HCT116 (cell line): Measurements from ENCODE around the gene ITPR2. TPM values are rescaled to one million over a fixed set of nuclear protein-coding genes. Genes with fewer than 3 reads are reported as not detected.

Experiments used
- ATAC-seq: fragments of 200-7000 bp; cut with Tn5 transposase; 2 replicates; pipeline ENCODE4 v1.9.1; 2020; ENCODE audit warnings: mild to moderate bottlenecking, moderate library complexity
- BruUV-seq: library from RNA; stranded (reverse); fragments of 400-500 nt; replicated peaks from 2 replicates; lab custom pipeline; 2021; lab: Mats Ljungman, UMichigan
- CTCF ChIA-PET: fragments of 300-600 bp; sonication (Branson Sonifier 250); formaldehyde crosslinking; loops from one replicate; lab custom pipeline; 2021; ENCODE audit warnings: antibody characterized with exemption; lab: Charles Lee
- POLR2A ChIA-PET: fragments of 300-600, 350-600 bp; sonication (Branson Sonifier 250); formaldehyde crosslinking; loops from one replicate; lab custom pipeline; 2021; ENCODE audit warnings: antibody characterized with exemption; lab: Charles Lee
- RAD21 ChIA-PET, 2 experiments: fragments of 300-600 bp; sonication (Branson Sonifier 250); formaldehyde crosslinking; loops; one replicate each; lab custom pipeline; 2023; ENCODE audit warnings: low total read pairs in 2 of 2; ENCODE audit not compliant: uncharacterized antibody in 2 of 2, unreplicated experiment in 2 of 2, low non-redundant PET in 1 of 2; lab: Charles Lee
- DNase-seq: peaks from one replicate; pipeline ENCODE4 v3.0.0-alpha.2; 2010; ENCODE audit warnings: low read depth, low spot score
- H2AFZ ChIP-seq: fragments of 200-600 bp; shearing (Covaris generic), sonication (generic); 2 replicates; pipeline ENCODE4 v1.6.1; 2017; ENCODE audit warnings: low read depth, mixed run types, mixed read lengths, antibody characterized with exemption, low read length; ENCODE audit not compliant: poor library complexity, severe bottlenecking
- H3K27ac ChIP-seq: 2 replicates; pipeline ENCODE4 v1.5.1; 2012; ENCODE audit warnings: low read depth, low read length
- H3K27me3 ChIP-seq: fragments of 200-600 bp; sonication (generic); 2 replicates; pipeline ENCODE4 v1.6.1; 2016; ENCODE audit warnings: mixed run types, low read length, mixed read lengths; ENCODE audit not compliant: insufficient read depth
- H3K36me3 ChIP-seq, 2 experiments: fragments of 200-500 bp in 1 of 2; fragments of 200-600 bp in 1 of 2; sonication (Bioruptor generic) in 1 of 2; sonication (generic) in 1 of 2; 2 replicates each; pipeline versions ENCODE4 v1.5.1 to v1.6.1; 2014 to 2016; ENCODE audit warnings: low read length in 2 of 2, inconsistent platforms in 1 of 2, mixed read lengths in 1 of 2, mixed run types in 1 of 2; ENCODE audit not compliant: insufficient read depth in 2 of 2, control insufficient read depth in 1 of 2
- H3K4me1 ChIP-seq, 2 experiments: fragments of 200-600 bp in 1 of 2; sonication (generic) in 1 of 2; 2 replicates each; pipeline versions ENCODE4 v1.5.1 to v1.6.1; 2012 to 2017; ENCODE audit warnings: low read length in 2 of 2, inconsistent platforms in 1 of 2, mild to moderate bottlenecking in 1 of 2, mixed read lengths in 1 of 2, mixed run types in 1 of 2, moderate library complexity in 1 of 2; ENCODE audit not compliant: insufficient read depth in 2 of 2, control insufficient read depth in 1 of 2
- H3K4me2 ChIP-seq: fragments of 200-600 bp; sonication (generic); 2 replicates; pipeline ENCODE4 v1.6.1; 2017; ENCODE audit warnings: mixed run types, low read length, mixed read lengths
- H3K4me3 ChIP-seq, 2 experiments: fragments of 200-600 bp in 1 of 2; sonication (generic) in 1 of 2; replicated peaks in 1 of 2; 2 replicates each; pipeline ENCODE4 v1.5.1; 2011 to 2016; ENCODE audit warnings: low read length in 2 of 2, control low read depth in 1 of 2, low read depth in 1 of 2, mild to moderate bottlenecking in 1 of 2, mixed read lengths in 1 of 2, mixed run types in 1 of 2
- H3K79me2 ChIP-seq: fragments of 200-600 bp; sonication (generic); 2 replicates; pipeline ENCODE4 v1.6.1; 2017; ENCODE audit warnings: mild to moderate bottlenecking, mixed run types, low read length, moderate library complexity, mixed read lengths; ENCODE audit not compliant: insufficient read depth
- H3K9ac ChIP-seq: fragments of 200-600 bp; sonication (generic); 2 replicates; pipeline ENCODE4 v1.6.1; 2016; ENCODE audit warnings: low read length, mixed read lengths
- H3K9me2 ChIP-seq: fragments of 200-600 bp; sonication (generic), shearing (Covaris generic); 2 replicates; pipeline ENCODE4 v1.6.1; 2017; ENCODE audit warnings: mixed run types, mild to moderate bottlenecking, moderate library complexity; ENCODE audit not compliant: insufficient read depth
- H3K9me3 ChIP-seq, 2 experiments: fragments of 200-500 bp in 1 of 2; fragments of 200-600 bp in 1 of 2; sonication (Bioruptor generic) in 1 of 2; sonication (generic) in 1 of 2; 2 replicates each; pipeline ENCODE4 v1.6.1; 2014 to 2017; ENCODE audit warnings: low read length in 2 of 2, mixed read lengths in 2 of 2, inconsistent platforms in 1 of 2, low read depth in 1 of 2, mild to moderate bottlenecking in 1 of 2, mixed run types in 1 of 2, moderate library complexity in 1 of 2; ENCODE audit not compliant: control insufficient read depth in 1 of 2, insufficient read depth in 1 of 2
- H4K20me1 ChIP-seq: fragments of 200-600 bp; sonication (generic), shearing (Covaris generic); 2 replicates; pipeline ENCODE4 v1.6.1; 2017; ENCODE audit warnings: mixed run types, mild to moderate bottlenecking, moderate library complexity; ENCODE audit not compliant: insufficient read depth
- CBX3 ChIP-seq: IDR thresholded peaks from 2 replicates; pipeline ENCODE4 v1.6.1; 2012; ENCODE audit warnings: low read depth
- CEBPB ChIP-seq: IDR thresholded peaks from 2 replicates; pipeline ENCODE4 v1.6.1; 2012; ENCODE audit warnings: low read depth
- EGR1 ChIP-seq: IDR thresholded peaks from 2 replicates; pipeline ENCODE4 v1.6.1; 2012; ENCODE audit warnings: low read depth
- ELF1 ChIP-seq: IDR thresholded peaks from 2 replicates; pipeline ENCODE4 v1.6.1; 2012; ENCODE audit warnings: low read depth, borderline replicate concordance
- EZH2 ChIP-seq: fragments of 200-600 bp; sonication (generic); IDR thresholded peaks from 2 replicates; pipeline ENCODE4 v1.6.1; 2017; ENCODE audit warnings: antibody characterized with exemption, mixed run types
- FOSL1 ChIP-seq: IDR thresholded peaks from 2 replicates; pipeline ENCODE4 v1.6.1; 2012; ENCODE audit warnings: low read depth
- JUND ChIP-seq: IDR thresholded peaks from 2 replicates; pipeline ENCODE4 v1.6.1; 2012
- POLR2AphosphoS5 ChIP-seq: IDR thresholded peaks from 2 replicates; pipeline ENCODE4 v1.6.1; 2011; ENCODE audit warnings: mild to moderate bottlenecking, low read depth, low read length, moderate library complexity
- SIN3A ChIP-seq: IDR thresholded peaks from 2 replicates; pipeline ENCODE4 v1.6.1; 2012; ENCODE audit warnings: low read depth
- ZFX ChIP-seq: fragments of 450-650 bp; IDR thresholded peaks from 2 replicates; pipeline ENCODE4 v1.6.1; 2017
- ZNF274 ChIP-seq: fragments of 200-500 bp; sonication (Bioruptor generic); IDR thresholded peaks from 2 replicates; pipeline ENCODE4 v1.6.1; 2014; ENCODE audit warnings: mild to moderate bottlenecking, low read depth, low read length, inconsistent platforms
- intact Hi-C: fragments of 100-400 bp; cut with micrococcal nuclease; formaldehyde crosslinking; loops from 2 replicates; pipeline ENCODE4 v1.10.0; 2022
- total RNA-seq: library from RNA; stranded (reverse); gene quantifications from one replicate; pipeline ENCODE4 v1.2.1, GENCODE V29; 2021; ENCODE audit not compliant: unreplicated experiment
- TF ChIP-seq, protein P1 (sequence below): IDR thresholded peaks from 2 replicates; pipeline ENCODE4 v1.6.1; 2011; ENCODE audit warnings: mild to moderate bottlenecking, low read length, moderate library complexity; ENCODE audit not compliant: insufficient replicate concordance; ENCODE audit errors: extremely low read depth
- TF ChIP-seq, protein P2 (sequence below): IDR thresholded peaks from 2 replicates; pipeline ENCODE4 v1.6.1; 2012; ENCODE audit warnings: low read depth
- TF ChIP-seq, protein P3 (sequence below): IDR thresholded peaks from 2 replicates; pipeline ENCODE4 v1.6.1; 2012

The ITPR2 gene
- total RNA-seq, 1 experiment from 2014 or later = 6.5 TPM

DNA sequence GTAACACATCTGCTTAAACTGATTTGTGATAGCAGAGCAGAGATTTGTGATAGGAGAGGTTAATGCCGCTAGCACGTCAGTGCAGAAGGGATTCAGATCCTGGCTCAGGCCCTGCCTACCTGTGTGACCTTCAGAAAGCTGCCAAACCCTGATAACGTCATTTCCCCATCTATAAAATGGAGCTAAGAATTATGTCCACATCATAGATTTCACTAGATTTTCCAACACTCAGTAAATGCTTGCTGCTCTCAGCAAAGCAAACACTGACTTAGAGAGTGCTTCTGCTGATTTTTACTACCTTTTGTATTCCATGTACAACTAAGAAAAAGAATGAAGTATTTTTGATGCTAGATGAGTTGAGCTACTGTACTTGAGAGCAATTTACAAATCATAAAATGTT, 261.4 kb downstream of the ITPR2 start:
- H3K9ac ChIP-seq = no peak overlapping the region
- POLR2A ChIA-PET = no interaction called here
- TF ChIP-seq, protein P1, sequence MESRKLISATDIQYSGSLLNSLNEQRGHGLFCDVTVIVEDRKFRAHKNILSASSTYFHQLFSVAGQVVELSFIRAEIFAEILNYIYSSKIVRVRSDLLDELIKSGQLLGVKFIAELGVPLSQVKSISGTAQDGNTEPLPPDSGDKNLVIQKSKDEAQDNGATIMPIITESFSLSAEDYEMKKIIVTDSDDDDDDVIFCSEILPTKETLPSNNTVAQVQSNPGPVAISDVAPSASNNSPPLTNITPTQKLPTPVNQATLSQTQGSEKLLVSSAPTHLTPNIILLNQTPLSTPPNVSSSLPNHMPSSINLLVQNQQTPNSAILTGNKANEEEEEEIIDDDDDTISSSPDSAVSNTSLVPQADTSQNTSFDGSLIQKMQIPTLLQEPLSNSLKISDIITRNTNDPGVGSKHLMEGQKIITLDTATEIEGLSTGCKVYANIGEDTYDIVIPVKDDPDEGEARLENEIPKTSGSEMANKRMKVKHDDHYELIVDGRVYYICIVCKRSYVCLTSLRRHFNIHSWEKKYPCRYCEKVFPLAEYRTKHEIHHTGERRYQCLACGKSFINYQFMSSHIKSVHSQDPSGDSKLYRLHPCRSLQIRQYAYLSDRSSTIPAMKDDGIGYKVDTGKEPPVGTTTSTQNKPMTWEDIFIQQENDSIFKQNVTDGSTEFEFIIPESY = no peak
- TF ChIP-seq EZH2 = no peak
- no peak for TF ChIP-seq EGR1
- no peak for TF ChIP-seq SIN3A
- H4K20me1 ChIP-seq = no peaks in the 10 kb centered on the region
- RAD21 ChIA-PET = no interaction called here
- no TSS peak for BruUV-seq
- ATAC-seq (no peak), DNase-seq (no peak)
- no peak overlapping the region for H2AFZ ChIP-seq
- H3K79me2 ChIP-seq = no peaks in the 10 kb centered on the region
- H3K36me3 ChIP-seq = no peaks in the 10 kb centered on the region
- no peaks in the 10 kb centered on the region for H3K9me3 ChIP-seq
- no peak overlapping the region for H3K4me2 ChIP-seq
- H3K4me1 ChIP-seq = no peaks in the 10 kb centered on the region
- no peak overlapping the region for H3K4me3 ChIP-seq
- CTCF ChIA-PET = no interaction called here
- intact Hi-C loops = no loop called here
- no peaks in the 10 kb centered on the region for H3K27me3 ChIP-seq
- H3K9me2 ChIP-seq = no peaks in the 10 kb centered on the region
- no peak overlapping the region for H3K27ac ChIP-seq

DNA sequence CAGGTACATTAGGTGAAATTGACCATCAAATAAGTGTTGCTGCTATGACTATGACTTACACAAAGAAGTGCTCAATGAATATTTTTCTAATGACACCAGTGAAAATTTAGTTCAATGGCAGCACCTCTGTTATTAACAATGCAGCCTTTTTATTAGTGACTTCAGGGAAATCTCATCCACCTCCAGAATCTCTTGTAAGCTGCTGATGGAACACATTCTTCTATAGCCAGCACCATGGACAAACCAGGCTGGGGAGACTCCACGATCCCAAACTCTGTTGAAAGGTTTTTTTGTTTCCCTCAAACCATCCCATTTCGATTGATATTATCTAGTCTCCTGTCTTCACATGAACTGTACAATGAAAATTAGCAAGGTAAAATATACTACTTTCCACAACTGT, 265.9 kb downstream of the ITPR2 start:
- ChIA-PET POLR2A (no interaction called here), RAD21 (no interaction called here), CTCF (no interaction called here)
- H3K9me3 ChIP-seq = no peaks in the 10 kb centered on the region
- DNase-seq = no peak
- no TSS peak for BruUV-seq
- no peak overlapping the region for H3K4me3 ChIP-seq
- no peak overlapping the region for H3K9ac ChIP-seq
- no peak overlapping the region for H3K27ac ChIP-seq
- intact Hi-C loops = no loop called here
- no peaks in the 10 kb centered on the region for H3K79me2 ChIP-seq
- no peak overlapping the region for H2AFZ ChIP-seq
- ATAC-seq = no peak
- no peaks in the 10 kb centered on the region for H3K9me2 ChIP-seq
- H3K4me2 ChIP-seq = no peak overlapping the region
- H4K20me1 ChIP-seq = no peaks in the 10 kb centered on the region
- no peaks in the 10 kb centered on the region for H3K36me3 ChIP-seq
- H3K27me3 ChIP-seq = 0 out of 2 replicates have a peak, but pooled peaks cover 7% of the 10 kb centered on the region
- no peaks in the 10 kb centered on the region for H3K4me1 ChIP-seq
- no peak for TF ChIP-seq JUND
- no peak for TF ChIP-seq ZNF274
- no peak for TF ChIP-seq CBX3
- TF ChIP-seq, protein P2, sequence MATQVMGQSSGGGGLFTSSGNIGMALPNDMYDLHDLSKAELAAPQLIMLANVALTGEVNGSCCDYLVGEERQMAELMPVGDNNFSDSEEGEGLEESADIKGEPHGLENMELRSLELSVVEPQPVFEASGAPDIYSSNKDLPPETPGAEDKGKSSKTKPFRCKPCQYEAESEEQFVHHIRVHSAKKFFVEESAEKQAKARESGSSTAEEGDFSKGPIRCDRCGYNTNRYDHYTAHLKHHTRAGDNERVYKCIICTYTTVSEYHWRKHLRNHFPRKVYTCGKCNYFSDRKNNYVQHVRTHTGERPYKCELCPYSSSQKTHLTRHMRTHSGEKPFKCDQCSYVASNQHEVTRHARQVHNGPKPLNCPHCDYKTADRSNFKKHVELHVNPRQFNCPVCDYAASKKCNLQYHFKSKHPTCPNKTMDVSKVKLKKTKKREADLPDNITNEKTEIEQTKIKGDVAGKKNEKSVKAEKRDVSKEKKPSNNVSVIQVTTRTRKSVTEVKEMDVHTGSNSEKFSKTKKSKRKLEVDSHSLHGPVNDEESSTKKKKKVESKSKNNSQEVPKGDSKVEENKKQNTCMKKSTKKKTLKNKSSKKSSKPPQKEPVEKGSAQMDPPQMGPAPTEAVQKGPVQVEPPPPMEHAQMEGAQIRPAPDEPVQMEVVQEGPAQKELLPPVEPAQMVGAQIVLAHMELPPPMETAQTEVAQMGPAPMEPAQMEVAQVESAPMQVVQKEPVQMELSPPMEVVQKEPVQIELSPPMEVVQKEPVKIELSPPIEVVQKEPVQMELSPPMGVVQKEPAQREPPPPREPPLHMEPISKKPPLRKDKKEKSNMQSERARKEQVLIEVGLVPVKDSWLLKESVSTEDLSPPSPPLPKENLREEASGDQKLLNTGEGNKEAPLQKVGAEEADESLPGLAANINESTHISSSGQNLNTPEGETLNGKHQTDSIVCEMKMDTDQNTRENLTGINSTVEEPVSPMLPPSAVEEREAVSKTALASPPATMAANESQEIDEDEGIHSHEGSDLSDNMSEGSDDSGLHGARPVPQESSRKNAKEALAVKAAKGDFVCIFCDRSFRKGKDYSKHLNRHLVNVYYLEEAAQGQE = no peak
- TF ChIP-seq EGR1 = no peak
- no peak for TF ChIP-seq CEBPB
- TF ChIP-seq FOSL1 = no peak
- TF ChIP-seq EZH2 = no peak
- TF ChIP-seq, protein P3, sequence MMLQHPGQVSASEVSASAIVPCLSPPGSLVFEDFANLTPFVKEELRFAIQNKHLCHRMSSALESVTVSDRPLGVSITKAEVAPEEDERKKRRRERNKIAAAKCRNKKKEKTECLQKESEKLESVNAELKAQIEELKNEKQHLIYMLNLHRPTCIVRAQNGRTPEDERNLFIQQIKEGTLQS = no peak
- TF ChIP-seq POLR2AphosphoS5 = no peak
- TF ChIP-seq ELF1 = no peak
- TF ChIP-seq ZFX = no peak
- TF ChIP-seq, protein P1 = no peak
